Immature natural killer cell (primary cell): Measurements from ENCODE around the gene PLGRKT. TPM values are rescaled to one million over a fixed set of nuclear protein-coding genes. Genes with fewer than 3 reads are reported as not detected.
"Not testable (repeated sequence)": the region's sequence is repeated elsewhere in the genome, so short reads cannot be mapped to it uniquely, and the experiment has no call there.

Experiments used
- DNase-seq, 3 donors: peaks; one replicate each; pipeline ENCODE4 v3.0.0; 2022; ENCODE audit warnings: mixed read lengths in 1 of 3
- H3K27ac Mint-ChIP-seq, 6 donors: one replicate each; pipeline ENCODE4 v1.8.0; 2020; ENCODE audit warnings: mixed read lengths in 6 of 6, mild to moderate bottlenecking in 5 of 6, inconsistent platforms in 4 of 6, moderate library complexity in 3 of 6
- H3K27me3 Mint-ChIP-seq, 3 donors: one replicate each; pipeline ENCODE4 v1.8.0; 2020 to 2021; ENCODE audit warnings: low read depth in 3 of 3, mild to moderate bottlenecking in 3 of 3, mixed read lengths in 3 of 3, moderate library complexity in 3 of 3, inconsistent platforms in 1 of 3
- H3K36me3 Mint-ChIP-seq, 3 donors: one replicate each; pipeline ENCODE4 v1.8.0; 2020; ENCODE audit warnings: mixed read lengths in 3 of 3, inconsistent platforms in 2 of 3, mild to moderate bottlenecking in 2 of 3
- H3K4me1 Mint-ChIP-seq, 2 donors: one replicate each; pipeline ENCODE4 v1.8.0; 2020; ENCODE audit warnings: inconsistent platforms in 2 of 2, mild to moderate bottlenecking in 2 of 2, mixed read lengths in 2 of 2, moderate library complexity in 1 of 2
- H3K4me3 Mint-ChIP-seq, 5 donors: one replicate each; pipeline ENCODE4 v1.8.0; 2020; ENCODE audit warnings: mild to moderate bottlenecking in 5 of 5, mixed read lengths in 5 of 5, inconsistent platforms in 3 of 5, moderate library complexity in 3 of 5
- H3K9me3 Mint-ChIP-seq, 6 donors: one replicate each; pipeline ENCODE4 v1.8.0; 2020; ENCODE audit warnings: mild to moderate bottlenecking in 6 of 6, mixed read lengths in 6 of 6, inconsistent platforms in 4 of 6, moderate library complexity in 3 of 6
- polyA plus RNA-seq, 3 donors: library from polyadenylated mRNA; unstranded; fragments of 300-500 nt; fragmentation: Illumina TruSeq; gene quantifications; one replicate each; pipeline ENCODE4 v1.2.3, GENCODE V29; 2021

PLGRKT gene, protein sequence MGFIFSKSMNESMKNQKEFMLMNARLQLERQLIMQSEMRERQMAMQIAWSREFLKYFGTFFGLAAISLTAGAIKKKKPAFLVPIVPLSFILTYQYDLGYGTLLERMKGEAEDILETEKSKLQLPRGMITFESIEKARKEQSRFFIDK
- 10 to 100 TPM; 45.4 to 59.6 (median 57.0) TPM for polyA plus RNA-seq

DNA sequence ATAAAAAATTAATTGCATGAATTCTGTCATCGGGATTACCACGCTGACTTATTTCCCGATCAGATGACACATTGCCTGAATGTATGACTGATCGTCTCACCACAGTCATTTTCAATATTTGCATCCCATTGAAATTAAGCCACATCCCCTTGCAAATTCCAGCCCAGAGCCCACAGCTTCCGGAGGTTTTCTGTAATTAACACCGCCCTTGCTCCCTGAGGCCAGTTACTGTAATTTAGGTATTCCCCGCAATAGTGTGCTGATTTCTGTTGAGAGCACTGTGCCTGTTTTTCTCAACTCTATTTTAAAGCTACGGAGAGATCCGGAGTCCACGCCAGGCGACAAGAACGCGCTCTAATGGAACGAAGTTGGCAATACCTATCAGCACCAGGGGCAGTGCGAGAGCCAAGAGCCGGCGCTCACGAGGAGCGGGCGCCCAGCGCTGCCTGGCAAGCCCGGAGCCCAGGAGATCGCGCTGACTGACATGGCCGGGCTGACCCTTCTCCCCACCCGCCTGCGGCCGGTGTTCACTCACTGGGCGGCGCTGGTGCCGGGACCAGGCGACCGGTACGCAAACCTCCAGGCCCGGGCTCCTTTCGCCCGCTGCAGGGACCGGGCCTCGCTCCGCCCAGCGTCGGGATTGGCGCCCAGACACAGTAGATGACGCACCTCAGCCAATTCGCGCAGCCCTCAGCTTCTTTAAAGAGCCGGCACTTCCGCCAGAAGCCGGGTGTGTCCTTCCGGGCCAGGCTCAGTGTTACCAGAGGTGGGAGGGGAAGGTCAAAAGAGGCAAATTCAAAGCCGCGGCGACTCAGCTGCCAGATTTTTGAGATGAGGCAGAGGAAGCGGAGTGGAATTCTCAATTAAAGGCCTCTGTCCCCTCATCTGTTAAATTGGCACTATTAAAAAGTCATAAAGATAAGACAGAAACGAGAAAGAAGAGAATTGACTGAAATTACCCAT is at the start of gene PLGRKT:
TSS of gene PLGRKT (minus strand) at position 672 of the 963 bp plus-strand sequence. CDS start 5,948 bp downstream, outside the sequence.
- peak within 1 kb of the TSS; percentile 94 to 98 (median 95) for H3K4me3 Mint-ChIP-seq
- H3K27me3 Mint-ChIP-seq = peaks cover 0 to 11% (median 2%) of the 10 kb centered on the region in 3 donors
- peak; percentile 88 to 91 (median 89) for DNase-seq
- peaks cover 4 to 14% (median 6%) of the 10 kb centered on the region in 3 donors for H3K36me3 Mint-ChIP-seq
- peak within 1 kb of the TSS; percentile 96 to 98 (median 98) for H3K27ac Mint-ChIP-seq
- no peaks in the 10 kb centered on the region for H3K9me3 Mint-ChIP-seq
- H3K4me1 Mint-ChIP-seq = peaks cover 28 to 40% of the 10 kb centered on the region in 2 donors

DNA sequence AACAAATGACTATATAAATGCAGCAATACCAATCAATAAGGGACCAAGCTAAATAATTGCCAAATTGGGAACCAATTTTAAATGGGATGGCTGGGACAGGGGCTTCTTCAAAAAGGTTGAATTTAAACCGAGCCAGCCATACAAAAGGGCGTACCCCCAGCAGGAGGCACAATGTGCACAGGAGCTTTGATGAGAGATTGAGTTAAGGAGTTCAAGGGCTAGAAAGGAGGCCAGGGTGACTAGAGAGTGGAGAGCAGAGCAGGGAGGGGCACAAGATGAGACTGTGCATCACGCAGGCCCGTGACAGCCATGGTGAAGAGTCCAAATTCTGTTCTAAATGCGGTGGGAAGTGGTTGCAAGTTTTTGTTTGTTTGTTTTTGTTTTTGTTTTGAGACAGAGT is 49.3 kb upstream of the PLGRKT start:
- no peak overlapping the region for H3K27ac Mint-ChIP-seq
- H3K36me3 Mint-ChIP-seq = no peaks in the 10 kb centered on the region
- no peak overlapping the region for H3K4me3 Mint-ChIP-seq
- no peaks in the 10 kb centered on the region for H3K4me1 Mint-ChIP-seq
- H3K9me3 Mint-ChIP-seq = no peaks in the 10 kb centered on the region
- no peak for DNase-seq
- H3K27me3 Mint-ChIP-seq = peaks cover 0 to 3% (median 2%) of the 10 kb centered on the region in 3 donors

DNA sequence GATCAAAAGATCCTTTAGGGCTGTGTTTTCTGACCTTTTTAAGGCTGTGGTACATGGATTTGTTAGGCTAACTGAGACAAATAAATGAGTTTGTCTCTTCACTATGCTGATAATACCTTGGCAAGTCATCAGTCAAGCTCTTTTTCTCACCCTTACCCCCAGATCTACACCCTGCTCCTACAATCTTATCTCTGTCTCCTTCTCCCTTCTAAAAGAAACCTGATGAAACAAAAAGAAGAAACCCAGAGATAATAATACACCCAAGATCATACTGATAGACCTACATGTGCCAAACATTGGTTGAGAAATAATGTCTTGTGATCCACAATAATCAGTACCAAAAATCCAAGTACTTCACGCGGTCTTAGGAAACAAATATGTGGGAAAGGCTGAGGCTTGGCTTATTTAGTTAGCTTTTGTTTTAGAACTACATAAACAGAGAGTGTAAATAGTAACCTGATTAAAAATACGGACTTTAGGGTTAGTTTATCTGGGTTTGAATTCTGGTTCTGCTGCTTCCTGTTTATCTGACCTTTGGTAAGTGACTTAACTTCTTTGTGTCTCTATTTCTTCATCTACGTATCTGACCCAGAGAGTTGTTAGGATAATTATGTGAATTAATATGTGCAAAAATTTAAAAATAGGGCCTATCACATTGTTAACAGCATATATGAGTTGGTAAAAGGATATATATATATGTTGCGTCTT is 47.8 kb upstream of the PLGRKT start:
- H3K4me3 Mint-ChIP-seq = no peak overlapping the region
- H3K4me1 Mint-ChIP-seq = no peaks in the 10 kb centered on the region
- no peak for DNase-seq
- peaks cover 0 to 2% (median 1%) of the 10 kb centered on the region in 3 donors for H3K27me3 Mint-ChIP-seq
- no peaks in the 10 kb centered on the region for H3K36me3 Mint-ChIP-seq
- H3K9me3 Mint-ChIP-seq = no peaks in the 10 kb centered on the region
- no peak overlapping the region for H3K27ac Mint-ChIP-seq

DNA sequence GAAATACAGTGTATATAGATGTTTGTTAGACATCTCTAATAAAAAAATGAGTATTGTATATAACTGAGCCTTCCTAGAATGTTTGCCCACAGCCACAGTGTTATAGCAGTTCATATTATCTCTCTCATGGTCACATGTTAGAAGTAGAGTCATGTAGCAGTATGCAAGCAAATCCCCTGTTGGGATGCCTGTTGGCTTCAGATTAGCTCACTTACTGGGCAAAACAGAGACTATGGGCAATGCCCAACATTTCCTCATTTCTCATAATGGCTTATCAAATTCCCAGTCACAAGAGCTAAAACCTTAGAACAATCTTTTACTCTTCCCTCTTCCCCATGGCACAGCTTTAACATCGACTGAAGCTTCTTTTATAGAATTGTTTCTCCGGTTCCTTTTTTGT is 45.6 kb upstream of the PLGRKT start:
- Mint-ChIP-seq H3K27me3 (peaks cover 0 to 4% (median 0%) of the 10 kb centered on the region in 3 donors), H3K4me3 (no peak overlapping the region), H3K9me3 (no peaks in the 10 kb centered on the region), H3K4me1 (no peaks in the 10 kb centered on the region), H3K27ac (no peak overlapping the region), H3K36me3 (no peaks in the 10 kb centered on the region)
- no peak for DNase-seq

DNA sequence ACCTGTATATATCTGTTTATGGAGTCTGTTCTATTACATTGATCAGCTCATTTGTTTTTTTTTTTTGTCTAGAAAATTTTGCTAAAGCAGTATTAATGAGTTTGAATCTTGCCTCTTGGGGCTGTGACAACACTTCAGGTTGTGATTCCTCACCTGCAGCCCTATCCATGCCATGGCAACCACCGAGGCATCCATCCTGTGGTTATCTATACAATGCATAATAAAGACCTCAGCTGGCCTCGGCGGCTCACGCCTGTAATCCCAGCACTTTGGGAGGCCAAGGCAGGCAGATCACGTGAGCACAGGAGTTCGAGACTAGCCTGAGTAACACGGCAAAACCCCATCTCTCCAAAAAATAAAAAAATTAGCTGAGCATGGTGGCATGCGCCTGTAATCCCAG is 44.5 kb upstream of the PLGRKT start:
- Mint-ChIP-seq H3K36me3 (no peaks in the 10 kb centered on the region), H3K4me1 (no peaks in the 10 kb centered on the region), H3K4me3 (no peak overlapping the region), H3K27ac (no peak overlapping the region), H3K27me3 (peaks cover 0 to 4% (median 0%) of the 10 kb centered on the region in 3 donors), H3K9me3 (no peaks in the 10 kb centered on the region)
- DNase-seq = no peak

DNA sequence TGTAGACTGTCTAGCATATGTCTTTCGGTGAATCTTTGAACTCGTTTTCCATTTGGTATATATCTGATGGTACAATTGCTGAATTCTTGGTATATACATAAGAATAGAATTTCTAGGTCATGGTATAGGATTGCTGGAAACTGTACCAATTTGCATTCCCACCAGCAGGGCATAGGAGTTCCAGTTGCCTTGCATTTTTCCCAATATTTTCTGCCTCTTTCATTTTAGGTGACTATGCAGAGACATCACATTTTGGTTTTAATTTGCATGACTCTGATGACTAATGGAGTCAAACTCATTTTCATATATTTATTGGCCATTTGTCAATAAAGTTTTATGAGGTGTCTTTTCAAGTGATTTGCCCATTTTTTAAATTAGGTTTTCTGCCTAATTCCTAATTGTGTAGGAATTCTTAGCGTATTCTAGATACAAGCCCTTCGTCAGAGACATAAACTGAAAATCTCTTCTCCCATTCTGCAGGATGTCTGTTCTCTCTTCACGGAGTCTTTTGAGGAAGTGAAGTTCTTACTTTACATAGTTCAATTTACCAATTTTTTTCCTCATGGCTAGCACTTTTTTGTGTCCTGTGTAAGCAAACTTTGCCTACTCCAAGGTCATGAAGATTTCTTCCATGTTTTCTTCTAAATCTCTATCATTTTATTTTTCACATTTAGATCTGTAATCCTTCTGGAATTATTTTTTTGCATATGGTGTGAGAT is 43.8 kb upstream of the PLGRKT start:
- no peaks in the 10 kb centered on the region for H3K9me3 Mint-ChIP-seq

DNA sequence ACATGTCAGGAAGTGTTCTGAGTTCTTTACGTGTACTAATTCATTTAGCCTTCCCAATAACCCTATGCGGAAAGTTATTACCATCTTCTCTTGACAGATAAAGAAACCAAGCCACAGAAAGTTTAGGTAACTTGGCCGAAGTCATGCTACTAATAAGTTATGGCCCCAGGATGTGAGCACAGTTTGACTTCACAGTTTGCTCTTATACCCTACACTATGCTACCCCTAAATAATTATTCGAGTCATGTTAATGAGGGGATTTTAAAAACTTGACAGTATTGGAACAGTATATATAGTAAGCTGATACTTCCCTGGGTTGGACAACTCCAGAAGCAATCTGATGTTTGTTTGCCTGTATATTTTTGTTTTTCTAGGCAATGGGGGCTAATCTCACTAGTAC is 43.2 kb upstream of the PLGRKT start:
- H3K36me3 Mint-ChIP-seq = no peaks in the 10 kb centered on the region
- no peak overlapping the region for H3K4me3 Mint-ChIP-seq
- H3K9me3 Mint-ChIP-seq = no peaks in the 10 kb centered on the region
- H3K27ac Mint-ChIP-seq = no peak overlapping the region
- H3K4me1 Mint-ChIP-seq = no peaks in the 10 kb centered on the region
- peaks cover 0 to 4% (median 0%) of the 10 kb centered on the region in 3 donors for H3K27me3 Mint-ChIP-seq
- DNase-seq = no peak

More for the DNA sequence above, 43.8 kb upstream of the PLGRKT start:
- H3K4me3 Mint-ChIP-seq = no peak overlapping the region
- H3K4me1 Mint-ChIP-seq = no peaks in the 10 kb centered on the region
- H3K27me3 Mint-ChIP-seq = peaks cover 0 to 4% (median 0%) of the 10 kb centered on the region in 3 donors
- H3K27ac Mint-ChIP-seq = no peak overlapping the region
- no peaks in the 10 kb centered on the region for H3K36me3 Mint-ChIP-seq
- no peak for DNase-seq

DNA sequence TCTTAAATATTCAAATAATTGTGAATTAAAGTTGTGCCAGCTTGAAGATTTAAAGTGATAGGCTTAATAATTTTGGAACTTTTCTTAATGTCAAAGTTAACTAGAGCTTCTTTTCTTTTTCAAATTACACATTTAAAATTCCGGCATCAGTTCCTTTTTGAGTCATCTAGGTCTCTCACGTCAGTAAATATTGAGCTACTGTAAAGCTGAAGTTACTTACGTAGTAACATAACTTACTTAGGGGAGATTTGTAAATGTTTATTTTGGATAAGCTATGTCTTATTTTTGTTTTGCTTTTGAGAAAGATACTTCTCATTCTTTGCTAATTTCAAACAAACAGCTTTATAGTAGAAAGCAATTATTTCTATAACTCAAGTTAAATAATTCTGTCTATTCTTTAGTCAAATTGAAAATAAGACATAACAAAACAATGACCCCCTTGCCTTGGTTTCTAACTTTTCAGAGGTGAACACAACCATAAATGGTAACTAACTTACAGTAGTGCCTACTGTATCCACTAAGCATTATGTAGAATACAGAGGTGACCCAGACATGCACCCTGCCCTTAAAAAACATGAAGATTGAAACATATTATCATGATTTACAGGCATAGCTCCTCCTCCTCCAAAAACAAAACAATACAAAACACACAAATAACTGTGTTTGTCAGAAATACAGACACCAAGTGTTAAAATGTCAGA is 42.4 kb upstream of the PLGRKT start:
- Mint-ChIP-seq H3K4me1 (peaks cover under 1 to 6% of the 10 kb centered on the region in 2 donors), H3K4me3 (no peak overlapping the region), H3K27me3 (peaks cover 0 to 4% (median 0%) of the 10 kb centered on the region in 3 donors), H3K36me3 (no peaks in the 10 kb centered on the region), H3K9me3 (no peaks in the 10 kb centered on the region), H3K27ac (no peak overlapping the region)
- no peak for DNase-seq

DNA sequence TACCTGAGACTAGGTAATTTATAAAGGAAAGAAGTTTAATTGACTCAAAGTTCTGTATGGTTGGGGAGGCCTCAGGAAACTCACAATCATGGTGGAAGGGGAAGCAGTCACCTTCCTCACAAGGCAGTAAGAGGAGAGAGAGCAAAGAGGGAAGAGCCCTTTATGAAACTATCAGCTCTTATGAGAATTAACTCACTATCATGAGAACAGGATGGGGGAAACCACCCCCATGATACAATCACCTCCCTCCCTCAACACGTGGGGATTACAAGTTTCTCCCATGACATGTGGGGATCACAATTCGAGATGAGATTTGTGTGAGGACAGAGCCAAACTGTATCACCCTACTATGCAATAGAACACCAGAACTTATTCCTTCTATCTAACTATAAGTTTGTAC is 40.5 kb upstream of the PLGRKT start:
- no peaks in the 10 kb centered on the region for H3K9me3 Mint-ChIP-seq
- DNase-seq = no peak
- H3K36me3 Mint-ChIP-seq = no peaks in the 10 kb centered on the region
- no peak overlapping the region for H3K27ac Mint-ChIP-seq
- H3K27me3 Mint-ChIP-seq = peaks cover 0 to 3% (median 0%) of the 10 kb centered on the region in 3 donors
- H3K4me1 Mint-ChIP-seq = peaks cover 8 to 17% of the 10 kb centered on the region in 2 donors
- H3K4me3 Mint-ChIP-seq = no peak overlapping the region

DNA sequence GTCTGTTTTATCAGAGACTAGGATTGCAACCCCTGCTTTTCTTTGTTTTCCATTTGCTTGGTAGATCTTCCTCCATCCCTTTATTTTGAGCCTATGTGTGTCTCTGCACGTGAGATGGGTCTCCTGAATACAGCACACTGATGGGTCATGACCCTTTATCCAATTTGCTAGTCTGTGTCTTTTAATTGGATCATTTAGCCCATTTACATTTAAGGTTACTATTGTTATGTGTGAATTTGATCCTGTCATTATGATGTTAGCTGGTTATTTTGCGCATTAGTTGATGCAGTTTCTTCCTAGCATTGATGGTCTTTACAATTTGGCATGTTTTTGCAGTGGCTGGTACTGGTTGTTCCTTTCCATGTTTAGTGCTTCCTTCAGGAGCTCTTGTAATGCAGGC is 37.9 kb upstream of the PLGRKT start:
- H3K27ac Mint-ChIP-seq, H3K27me3 Mint-ChIP-seq, DNase-seq, H3K36me3 Mint-ChIP-seq, H3K4me3 Mint-ChIP-seq, H3K9me3 Mint-ChIP-seq: not testable (repeated sequence)
- H3K4me1 Mint-ChIP-seq = peaks cover 8 to 17% of the 10 kb centered on the region in 2 donors

DNA sequence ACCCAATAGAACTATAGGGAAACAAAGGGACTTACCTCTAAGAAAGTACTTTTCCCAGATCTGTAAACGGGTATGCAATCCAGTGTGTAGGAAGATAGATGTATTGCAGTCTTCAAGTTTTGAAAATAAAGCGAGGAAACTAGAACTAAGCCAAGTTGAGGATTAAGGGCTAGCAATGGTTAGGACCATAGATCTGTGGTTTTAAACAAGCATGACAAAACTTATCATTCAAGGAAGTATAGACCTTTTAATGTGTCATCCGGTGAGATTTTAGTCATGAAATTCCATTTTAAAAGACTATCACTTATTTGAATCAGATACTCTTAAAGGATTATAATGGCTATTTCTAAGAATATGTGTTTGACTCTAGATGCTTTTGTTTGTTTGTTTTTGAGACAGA is 33.1 kb upstream of the PLGRKT start:
- H3K27ac Mint-ChIP-seq = no peak overlapping the region
- H3K36me3 Mint-ChIP-seq = peaks cover 14 to 25% (median 22%) of the 10 kb centered on the region in 3 donors
- no peak for DNase-seq
- H3K4me1 Mint-ChIP-seq = peaks cover 8 to 17% of the 10 kb centered on the region in 2 donors
- H3K4me3 Mint-ChIP-seq = no peak overlapping the region
- H3K27me3 Mint-ChIP-seq = no peaks in the 10 kb centered on the region
- no peaks in the 10 kb centered on the region for H3K9me3 Mint-ChIP-seq

DNA sequence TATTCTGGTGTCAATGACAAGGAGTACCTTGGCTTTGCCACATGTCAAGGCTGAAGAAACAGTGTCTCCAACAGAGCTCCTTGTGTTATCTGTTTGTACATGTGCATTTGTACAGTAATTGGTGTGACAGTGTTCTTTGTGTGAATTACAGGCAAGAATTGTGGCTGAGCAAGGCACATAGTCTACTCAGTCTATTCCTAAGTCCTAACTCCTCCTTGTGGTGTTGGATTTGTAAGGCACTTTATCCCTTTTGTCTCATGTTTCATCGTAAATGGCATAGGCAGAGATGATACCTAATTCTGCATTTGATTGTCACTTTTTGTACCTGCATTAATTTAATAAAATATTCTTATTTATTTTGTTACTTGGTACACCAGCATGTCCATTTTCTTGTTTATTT is 32.4 kb upstream of the PLGRKT start:
- H3K36me3 Mint-ChIP-seq = peaks cover 19 to 30% (median 26%) of the 10 kb centered on the region in 3 donors
- peaks cover 7 to 11% of the 10 kb centered on the region in 2 donors for H3K4me1 Mint-ChIP-seq
- H3K27ac Mint-ChIP-seq = no peak overlapping the region
- no peaks in the 10 kb centered on the region for H3K9me3 Mint-ChIP-seq
- DNase-seq = no peak
- no peak overlapping the region for H3K4me3 Mint-ChIP-seq
- H3K27me3 Mint-ChIP-seq = no peaks in the 10 kb centered on the region

DNA sequence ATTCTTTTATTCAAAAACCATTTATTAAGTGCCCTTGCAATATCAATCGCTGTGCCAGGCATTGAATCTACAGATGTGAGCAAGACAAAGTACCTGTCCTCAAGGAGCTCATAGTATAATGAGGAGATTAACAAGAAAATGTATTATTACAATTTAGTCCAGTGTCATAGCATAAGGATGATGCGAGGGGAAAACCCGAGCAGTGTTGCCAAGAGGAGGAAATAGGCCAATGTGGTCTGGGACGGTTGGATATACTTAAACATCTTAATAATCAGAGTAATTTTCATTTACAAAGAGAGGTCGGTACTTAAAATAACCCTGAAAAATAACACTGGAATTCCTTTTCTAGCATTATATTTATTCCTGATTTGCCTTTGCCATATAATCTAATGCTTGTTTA is 31.1 kb upstream of the PLGRKT start:
- Mint-ChIP-seq H3K27me3 (no peaks in the 10 kb centered on the region), H3K4me3 (no peak overlapping the region), H3K4me1 (no peaks in the 10 kb centered on the region), H3K36me3 (peaks cover 25 to 39% (median 34%) of the 10 kb centered on the region in 3 donors), H3K9me3 (no peaks in the 10 kb centered on the region), H3K27ac (no peak overlapping the region)
- no peak for DNase-seq
